Measurements from ENCODE around the gene GRIK3.
"Not testable (repeated sequence)": the region's sequence is repeated elsewhere in the genome, so short reads cannot be mapped to it uniquely, and the experiment has no call there.

GRIK3 gene

GRCh38 chr1:36900128-36900527, 134.2 kb downstream of the GRIK3 start:
- no peak for FAIRE-seq

- not testable (repeated sequence) for FAIRE-seq
Observed at GRCh38 chr1:36897813-36898212, 136.5 kb downstream of the GRIK3 start.

GRCh38 chr1:36894824-36895223, 139.5 kb downstream of the GRIK3 start:
- no peak for FAIRE-seq

GRCh38 chr1:36890776-36891175, 143.5 kb downstream of the GRIK3 start:
- no peak for FAIRE-seq

GRCh38 chr1:36889478-36890226, 144.7 kb downstream of the GRIK3 start:
- no peak for FAIRE-seq

GRCh38 chr1:36888811-36889477, 145.4 kb downstream of the GRIK3 start:
- no peak for FAIRE-seq

- no peak for FAIRE-seq
Observed at GRCh38 chr1:36885540-36886357, 148.6 kb downstream of the GRIK3 start.

GRCh38 chr1:36884801-36885200, 149.5 kb downstream of the GRIK3 start:
- FAIRE-seq = no peak

GRCh38 chr1:36884029-36884701, 150.2 kb downstream of the GRIK3 start:
- FAIRE-seq = no peak

- FAIRE-seq = no peak
Observed at GRCh38 chr1:36883315-36883949, 150.9 kb downstream of the GRIK3 start.

GRCh38 chr1:36882536-36883285, 151.6 kb downstream of the GRIK3 start:
- no peak for FAIRE-seq

GRCh38 chr1:36881541-36881940, 152.8 kb downstream of the GRIK3 start:
- no peak for FAIRE-seq

GRCh38 chr1:36881068-36881405, 153.3 kb downstream of the GRIK3 start:
- FAIRE-seq = no peak

GRCh38 chr1:36880155-36881067, 153.9 kb downstream of the GRIK3 start:
- no peak for FAIRE-seq

GRCh38 chr1:36879613-36880012, 154.7 kb downstream of the GRIK3 start:
- FAIRE-seq = no peak

- no peak for FAIRE-seq
Observed at GRCh38 chr1:36876990-36877389, 157.3 kb downstream of the GRIK3 start.

GRCh38 chr1:36874271-36875060, 159.8 kb downstream of the GRIK3 start:
- FAIRE-seq = no peak

- FAIRE-seq = no peak
Observed at GRCh38 chr1:36872858-36873257, 161.5 kb downstream of the GRIK3 start.

GRCh38 chr1:36872126-36872754, 162.1 kb downstream of the GRIK3 start:
- no peak for FAIRE-seq

Data from TTC549 (cell line).